HepG2 (cell line): Measurements from ENCODE around the gene PIK3C2B. TPM values are rescaled to one million over a fixed set of nuclear protein-coding genes. Genes with fewer than 3 reads are reported as not detected.

ENCODE experiments used
- ARID5B ChIP-seq: IDR thresholded peaks from 2 replicates; pipeline ENCODE4 v1.4.0; 2020; ENCODE audit warnings: mild to moderate bottlenecking, missing genetic modification reagents
- CHCHD3 ChIP-seq: sonication (generic); formaldehyde crosslinking; IDR thresholded peaks from 2 replicates; pipeline ENCODE4 v1.8.0; 2022; ENCODE audit warnings: mild to moderate bottlenecking, missing genetic modification reagents, moderate library complexity
- CREM ChIP-seq, 2 experiments: sonication (generic) in 1 of 2; formaldehyde crosslinking in 1 of 2; IDR thresholded peaks; 2 replicates each; pipeline versions ENCODE4 v1.4.0 to v1.6.1; 2016 to 2020; ENCODE audit warnings: antibody characterized with exemption in 1 of 2, mild to moderate bottlenecking in 1 of 2, missing genetic modification reagents in 1 of 2
- EED ChIP-seq: sonication (generic); formaldehyde crosslinking; IDR thresholded peaks from 2 replicates; pipeline ENCODE4 v1.5.0; 2020; ENCODE audit warnings: mild to moderate bottlenecking, missing genetic modification reagents
- FOXA3 ChIP-seq: IDR thresholded peaks from 2 replicates; pipeline ENCODE4 v1.6.1; 2016; ENCODE audit warnings: missing genetic modification reagents, missing compliant biosample characterization
- HCFC1 ChIP-seq: fragments of 150-350 bp; IDR thresholded peaks from 2 replicates; pipeline ENCODE4 v1.6.1; 2014; ENCODE audit warnings: low read depth, low read length
- HNF4A ChIP-seq: sonication (generic); formaldehyde crosslinking; IDR thresholded peaks from 2 replicates; pipeline ENCODE4 v1.4.0; 2020; ENCODE audit warnings: missing genetic modification reagents
- NFE2L1 ChIP-seq: sonication (generic); formaldehyde crosslinking; IDR thresholded peaks from 2 replicates; pipeline ENCODE4 v1.4.0; 2020; ENCODE audit warnings: missing genetic modification reagents, mild to moderate bottlenecking, borderline replicate concordance
- SOX13 ChIP-seq, 3 experiments: fragments of 450-650 bp in 1 of 3; sonication (generic) in 1 of 3; formaldehyde crosslinking in 1 of 3; IDR thresholded peaks in 2 of 3; conservative IDR thresholded peaks in 1 of 3; 2 replicates each; pipeline versions ENCODE4 v1.5.0 to v1.6.1; 2016 to 2020; ENCODE audit warnings: antibody characterized with exemption in 1 of 3, mild to moderate bottlenecking in 1 of 3, missing compliant biosample characterization in 1 of 3, missing genetic modification reagents in 1 of 3, moderate library complexity in 1 of 3
- SRF ChIP-seq: IDR thresholded peaks from 2 replicates; pipeline ENCODE4 v1.6.1; 2011; ENCODE audit warnings: mild to moderate bottlenecking, low read depth, low read length, moderate library complexity
- TEF ChIP-seq: sonication (generic); formaldehyde crosslinking; IDR thresholded peaks from 2 replicates; pipeline ENCODE4 v1.5.0; 2020; ENCODE audit warnings: missing genetic modification reagents
- ZFP82 ChIP-seq: sonication (generic); formaldehyde crosslinking; IDR thresholded peaks from 2 replicates; pipeline ENCODE4 v1.5.1; 2020; ENCODE audit warnings: mild to moderate bottlenecking, missing genetic modification reagents, borderline replicate concordance
- ZNF263 ChIP-seq: sonication (generic); formaldehyde crosslinking; IDR thresholded peaks from 2 replicates; pipeline ENCODE4 v1.4.0; 2020; ENCODE audit warnings: missing genetic modification reagents
- ZNF292 ChIP-seq: sonication (generic); formaldehyde crosslinking; IDR thresholded peaks from 2 replicates; pipeline ENCODE4 v1.8.1; 2022; ENCODE audit warnings: mild to moderate bottlenecking, low read depth, missing genetic modification reagents, borderline replicate concordance
- ZNF362 ChIP-seq: sonication (generic); formaldehyde crosslinking; IDR thresholded peaks from 2 replicates; pipeline ENCODE4 v1.4.0; 2020; ENCODE audit warnings: missing genetic modification reagents, mild to moderate bottlenecking, borderline replicate concordance
- polyA plus RNA-seq, 8 experiments: library from polyadenylated mRNA; depleted of rRNA in 3 of 8; stranded (reverse) in 7 of 8; unstranded in 1 of 8; fragments of >200 nt; fragmentation: Illumina TruSeq in 4 of 8; extraction: Trizol in 4 of 8; gene quantifications; 2 replicates each; pipeline versions ENCODE4 v1.2.1 to v1.2.3, GENCODE V29; 2011 to 2016; ENCODE audit warnings: low read depth in 4 of 8, missing spikeins in 1 of 8, mixed read lengths in 1 of 8; ENCODE audit not compliant: insufficient read depth in 1 of 8
- total RNA-seq, 5 experiments: library from RNA; depleted of rRNA; stranded (reverse); fragments of >200 nt; fragmentation: Illumina TruSeq; extraction: Trizol; gene quantifications; 2 replicates each; pipeline ENCODE4 v1.2.3, GENCODE V29; 2016; ENCODE audit warnings: low read depth in 1 of 5
- TF ChIP-seq, protein P1 (sequence below): sonication (generic); formaldehyde crosslinking; IDR thresholded peaks from 2 replicates; pipeline ENCODE4 v1.4.0; 2020; ENCODE audit warnings: missing genetic modification reagents, borderline replicate concordance
- TF ChIP-seq, protein P2 (sequence below): sonication (generic); formaldehyde crosslinking; conservative IDR thresholded peaks from 2 replicates; pipeline ENCODE4 v1.8.0; 2022; ENCODE audit warnings: low read depth, missing genetic modification reagents
- TF ChIP-seq, protein P3 (sequence below): IDR thresholded peaks from 2 replicates; pipeline ENCODE4 v1.6.1; 2016

The PIK3C2B gene
- total and polyA plus RNA-seq, 2 of the 13 experiments (the other 11 are each of a cell fraction or from before 2014, with no cell fraction given) = 3.4 to 4.5 TPM

DNA sequence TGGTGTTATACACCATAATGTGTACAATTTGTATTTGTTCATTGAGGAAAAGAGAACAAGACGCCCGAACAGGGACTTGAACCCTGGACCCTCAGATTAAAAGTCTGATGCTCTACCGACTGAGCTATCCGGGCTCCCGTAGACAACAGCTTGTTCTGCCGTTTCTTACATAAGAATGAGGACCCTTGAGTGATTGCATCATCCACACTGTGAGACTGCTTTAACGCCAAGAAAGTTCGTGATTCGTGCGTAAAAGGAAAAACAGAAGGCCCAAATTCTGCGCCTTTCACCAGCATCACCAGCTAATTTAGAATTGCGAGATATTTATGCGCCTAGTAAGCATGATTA lies 12.3 kb upstream of the PIK3C2B start (continued):
- peak; percentile 50 for TF ChIP-seq ARID5B (CRISPR knock-in tag)
- TF ChIP-seq ZNF292 (CRISPR knock-in tag) = no peak
- TF ChIP-seq, protein P1, sequence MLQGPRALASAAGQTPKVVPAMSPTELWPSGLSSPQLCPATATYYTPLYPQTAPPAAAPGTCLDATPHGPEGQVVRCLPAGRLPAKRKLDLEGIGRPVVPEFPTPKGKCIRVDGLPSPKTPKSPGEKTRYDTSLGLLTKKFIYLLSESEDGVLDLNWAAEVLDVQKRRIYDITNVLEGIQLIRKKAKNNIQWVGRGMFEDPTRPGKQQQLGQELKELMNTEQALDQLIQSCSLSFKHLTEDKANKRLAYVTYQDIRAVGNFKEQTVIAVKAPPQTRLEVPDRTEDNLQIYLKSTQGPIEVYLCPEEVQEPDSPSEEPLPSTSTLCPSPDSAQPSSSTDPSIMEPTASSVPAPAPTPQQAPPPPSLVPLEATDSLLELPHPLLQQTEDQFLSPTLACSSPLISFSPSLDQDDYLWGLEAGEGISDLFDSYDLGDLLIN (CRISPR knock-in tag) = no peak
- TF ChIP-seq NFE2L1 (CRISPR knock-in tag) = no peak
- peak; percentile 62 for TF ChIP-seq FOXA3 (CRISPR knock-in tag)
- no peak for TF ChIP-seq ZNF362
- TF ChIP-seq SOX13 (IDR thresholded peaks at IDR 0.05) = 0 out of 2 replicates have a peak, but pooled peaks have one; percentile 9
- peak in 1 of 2 experiments; percentile 55; a peak in 1 of 4 replicates for TF ChIP-seq SOX13 (CRISPR knock-in tag; conservative IDR thresholded peaks at IDR 0.05 in 1 of 2, IDR thresholded peaks at IDR 0.05 in 1 of 2)
- TF ChIP-seq CREM (IDR thresholded peaks at IDR 0.05) = 0 out of 2 replicates have a peak, but pooled peaks have one; percentile 49
- no peak for TF ChIP-seq CREM (CRISPR knock-in tag; IDR thresholded peaks at IDR 0.05)
- peak; percentile 69 for TF ChIP-seq HNF4A (CRISPR knock-in tag)
- TF ChIP-seq, protein P2, sequence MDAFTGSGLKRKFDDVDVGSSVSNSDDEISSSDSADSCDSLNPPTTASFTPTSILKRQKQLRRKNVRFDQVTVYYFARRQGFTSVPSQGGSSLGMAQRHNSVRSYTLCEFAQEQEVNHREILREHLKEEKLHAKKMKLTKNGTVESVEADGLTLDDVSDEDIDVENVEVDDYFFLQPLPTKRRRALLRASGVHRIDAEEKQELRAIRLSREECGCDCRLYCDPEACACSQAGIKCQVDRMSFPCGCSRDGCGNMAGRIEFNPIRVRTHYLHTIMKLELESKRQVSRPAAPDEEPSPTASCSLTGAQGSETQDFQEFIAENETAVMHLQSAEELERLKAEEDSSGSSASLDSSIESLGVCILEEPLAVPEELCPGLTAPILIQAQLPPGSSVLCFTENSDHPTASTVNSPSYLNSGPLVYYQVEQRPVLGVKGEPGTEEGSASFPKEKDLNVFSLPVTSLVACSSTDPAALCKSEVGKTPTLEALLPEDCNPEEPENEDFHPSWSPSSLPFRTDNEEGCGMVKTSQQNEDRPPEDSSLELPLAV = no peak
- TF ChIP-seq, protein P3, sequence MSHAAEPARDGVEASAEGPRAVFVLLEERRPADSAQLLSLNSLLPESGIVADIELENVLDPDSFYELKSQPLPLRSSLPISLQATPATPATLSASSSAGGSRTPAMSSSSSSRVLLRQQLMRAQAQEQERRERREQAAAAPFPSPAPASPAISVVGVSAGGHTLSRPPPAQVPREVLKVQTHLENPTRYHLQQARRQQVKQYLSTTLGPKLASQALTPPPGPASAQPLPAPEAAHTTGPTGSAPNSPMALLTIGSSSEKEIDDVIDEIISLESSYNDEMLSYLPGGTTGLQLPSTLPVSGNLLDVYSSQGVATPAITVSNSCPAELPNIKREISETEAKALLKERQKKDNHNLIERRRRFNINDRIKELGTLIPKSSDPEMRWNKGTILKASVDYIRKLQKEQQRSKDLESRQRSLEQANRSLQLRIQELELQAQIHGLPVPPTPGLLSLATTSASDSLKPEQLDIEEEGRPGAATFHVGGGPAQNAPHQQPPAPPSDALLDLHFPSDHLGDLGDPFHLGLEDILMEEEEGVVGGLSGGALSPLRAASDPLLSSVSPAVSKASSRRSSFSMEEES = peak; percentile 48
- TF ChIP-seq SRF = no peak
- TF ChIP-seq HCFC1 = no peak
- TF ChIP-seq ZNF263 (CRISPR knock-in tag) = no peak
- no peak for TF ChIP-seq EED (CRISPR knock-in tag)
- TF ChIP-seq TEF (CRISPR knock-in tag) = peak; percentile 26; the same call in 1 of the 2 replicates
- TF ChIP-seq CHCHD3 (CRISPR knock-in tag) = no peak
- TF ChIP-seq ZFP82 (CRISPR knock-in tag) = no peak; the same call in 1 of the 2 replicates
